Liver (tissue), 3 donors: ENCODE measurements around the gene SLC12A5.
"Not testable (repeated sequence)": the region's sequence is repeated elsewhere in the genome, so short reads cannot be mapped to it uniquely, and the experiment has no call there.

Experiments
- EGR1 ChIP-seq, 2 donors: IDR thresholded peaks; 2 replicates each; pipeline ENCODE4 v1.6.1; 2016 to 2018; ENCODE audit warnings: antibody characterized with exemption in 2 of 2, low read depth in 2 of 2
- FOXA2 ChIP-seq: IDR thresholded peaks from 2 replicates; pipeline ENCODE4 v1.6.1; 2016; ENCODE audit warnings: antibody characterized with exemption
- HNF4A ChIP-seq, 2 donors: conservative IDR thresholded peaks; 2 replicates each; pipeline ENCODE4 v1.6.1; 2016; ENCODE audit warnings: antibody characterized with exemption in 2 of 2, mild to moderate bottlenecking in 2 of 2
- JUND ChIP-seq, 2 donors: IDR thresholded peaks; 2 replicates each; pipeline ENCODE4 v1.6.1; 2016; ENCODE audit warnings: antibody characterized with exemption in 2 of 2
- RAD21 ChIP-seq, 2 donors: IDR thresholded peaks; 2 replicates each; pipeline ENCODE4 v1.6.1; 2016; ENCODE audit warnings: antibody characterized with exemption in 2 of 2, mild to moderate bottlenecking in 2 of 2
- SP1 ChIP-seq: IDR thresholded peaks from 2 replicates; pipeline ENCODE4 v1.6.1; 2018; ENCODE audit warnings: antibody characterized with exemption, mild to moderate bottlenecking
- TF ChIP-seq, protein P1 (sequence below): fragments of 150-350 bp; IDR thresholded peaks from 2 replicates; pipeline ENCODE4 v1.5.1; 2017; ENCODE audit warnings: improper control_type of control experiment, low read depth, low read length; ENCODE audit not compliant: missing input control
- TF ChIP-seq, protein P2 (sequence below): IDR thresholded peaks from 2 replicates; pipeline ENCODE4 v1.6.1; 2016; ENCODE audit warnings: antibody characterized with exemption
- TF ChIP-seq, protein P3 (sequence below): IDR thresholded peaks from 2 replicates; pipeline ENCODE4 v1.6.1; 2016; ENCODE audit warnings: antibody characterized with exemption
- donor health status: healthy.
- donor health status: healthy.

DNA sequence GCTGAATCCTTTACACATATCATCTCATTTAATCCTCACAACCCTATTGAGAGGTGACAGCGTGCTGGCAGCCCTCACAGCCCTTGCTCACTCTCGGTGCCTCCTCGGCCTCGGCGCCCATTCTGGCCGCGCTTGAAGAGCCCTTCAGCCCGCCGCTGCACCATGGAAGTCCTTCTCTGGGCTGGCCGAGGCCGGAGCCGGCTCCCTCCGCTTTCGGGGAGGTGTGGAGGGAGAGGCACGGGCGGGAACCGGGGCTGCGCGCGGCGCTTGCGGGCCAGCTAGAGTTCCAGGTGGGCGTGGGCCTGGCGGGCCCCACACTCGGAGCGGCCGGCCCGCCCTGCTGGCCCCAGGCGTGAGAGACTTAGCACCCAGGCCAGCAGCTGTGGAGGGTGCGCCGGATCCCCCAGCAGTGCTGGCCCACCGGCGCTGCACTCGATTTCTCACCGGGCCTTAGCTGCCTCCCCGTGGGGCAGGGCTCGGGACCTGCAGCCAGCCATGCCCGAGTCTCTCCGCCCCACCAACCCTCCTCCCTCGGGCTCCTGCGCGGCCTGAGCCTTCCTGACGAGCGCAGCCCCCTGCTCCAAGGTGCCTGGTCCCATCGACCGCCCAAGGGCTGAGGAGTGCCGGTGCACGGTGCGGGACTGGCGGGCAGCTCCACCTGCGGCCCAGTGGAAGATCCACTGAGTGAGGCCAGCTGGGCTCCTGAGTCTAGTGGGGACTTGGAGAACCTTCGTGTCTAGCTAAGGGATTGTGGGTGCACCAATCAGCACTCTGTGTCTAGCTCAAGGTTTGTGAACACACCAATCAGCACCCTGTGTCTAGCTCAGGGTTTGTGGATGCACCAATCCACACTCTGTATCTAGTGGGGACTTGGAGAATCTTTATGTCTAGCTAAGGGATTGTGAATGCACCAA, 62.9 kb downstream of the SLC12A5 start:
- TF ChIP-seq, protein P1, sequence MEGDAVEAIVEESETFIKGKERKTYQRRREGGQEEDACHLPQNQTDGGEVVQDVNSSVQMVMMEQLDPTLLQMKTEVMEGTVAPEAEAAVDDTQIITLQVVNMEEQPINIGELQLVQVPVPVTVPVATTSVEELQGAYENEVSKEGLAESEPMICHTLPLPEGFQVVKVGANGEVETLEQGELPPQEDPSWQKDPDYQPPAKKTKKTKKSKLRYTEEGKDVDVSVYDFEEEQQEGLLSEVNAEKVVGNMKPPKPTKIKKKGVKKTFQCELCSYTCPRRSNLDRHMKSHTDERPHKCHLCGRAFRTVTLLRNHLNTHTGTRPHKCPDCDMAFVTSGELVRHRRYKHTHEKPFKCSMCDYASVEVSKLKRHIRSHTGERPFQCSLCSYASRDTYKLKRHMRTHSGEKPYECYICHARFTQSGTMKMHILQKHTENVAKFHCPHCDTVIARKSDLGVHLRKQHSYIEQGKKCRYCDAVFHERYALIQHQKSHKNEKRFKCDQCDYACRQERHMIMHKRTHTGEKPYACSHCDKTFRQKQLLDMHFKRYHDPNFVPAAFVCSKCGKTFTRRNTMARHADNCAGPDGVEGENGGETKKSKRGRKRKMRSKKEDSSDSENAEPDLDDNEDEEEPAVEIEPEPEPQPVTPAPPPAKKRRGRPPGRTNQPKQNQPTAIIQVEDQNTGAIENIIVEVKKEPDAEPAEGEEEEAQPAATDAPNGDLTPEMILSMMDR = not testable (repeated sequence)
- TF ChIP-seq, protein P2, sequence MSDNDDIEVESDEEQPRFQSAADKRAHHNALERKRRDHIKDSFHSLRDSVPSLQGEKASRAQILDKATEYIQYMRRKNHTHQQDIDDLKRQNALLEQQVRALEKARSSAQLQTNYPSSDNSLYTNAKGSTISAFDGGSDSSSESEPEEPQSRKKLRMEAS = not testable (repeated sequence)
- TF ChIP-seq, protein P3, sequence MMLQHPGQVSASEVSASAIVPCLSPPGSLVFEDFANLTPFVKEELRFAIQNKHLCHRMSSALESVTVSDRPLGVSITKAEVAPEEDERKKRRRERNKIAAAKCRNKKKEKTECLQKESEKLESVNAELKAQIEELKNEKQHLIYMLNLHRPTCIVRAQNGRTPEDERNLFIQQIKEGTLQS = not testable (repeated sequence)
- TF ChIP-seq RAD21 (IDR thresholded peaks at IDR 0.05); HNF4A (conservative IDR thresholded peaks at IDR 0.05); FOXA2; SP1; JUND (IDR thresholded peaks at IDR 0.05); EGR1 (IDR thresholded peaks at IDR 0.05; ENCODE audit: low read depth in 2 of 2): not testable (repeated sequence)
